WTC11 (cell line): ENCODE results near the gene KRT4. TPM values are rescaled to one million over a fixed set of nuclear protein-coding genes. Genes with fewer than 3 reads are reported as not detected.

ENCODE experiments used
- ATAC-seq: fragments of 200-7000 bp; cut with Tn5 transposase; 2 replicates; pipeline ENCODE4 v1.10.0; 2021; ENCODE audit warnings: mild to moderate bottlenecking, moderate library complexity
- CTCF ChIA-PET: fragments of 300-600 bp; sonication (Branson Sonifier 250); formaldehyde crosslinking; loops from one replicate; lab custom pipeline; 2021; ENCODE audit warnings: antibody characterized with exemption; lab: Charles Lee
- POLR2A ChIA-PET: fragments of 350-600 bp; sonication (Branson Sonifier 250); formaldehyde crosslinking; loops from one replicate; lab custom pipeline; 2021; ENCODE audit warnings: antibody characterized with exemption; lab: Charles Lee
- DNase-seq: peaks from one replicate; pipeline ENCODE4 v3.0.0; 2021; ENCODE audit warnings: low spot score
- H3K27ac Mint-ChIP-seq: 2 replicates; pipeline ENCODE4 v1.8.0; 2021; ENCODE audit warnings: mixed read lengths
- H3K27me3 Mint-ChIP-seq: 2 replicates; pipeline ENCODE4 v1.8.0; 2021; ENCODE audit warnings: low read depth, mild to moderate bottlenecking, moderate library complexity, mixed read lengths
- H3K36me3 Mint-ChIP-seq: 2 replicates; pipeline ENCODE4 v1.8.0; 2021; ENCODE audit warnings: mixed read lengths
- H3K4me1 Mint-ChIP-seq: 2 replicates; pipeline ENCODE4 v1.8.0; 2022; ENCODE audit warnings: mixed read lengths
- H3K4me3 Mint-ChIP-seq: 2 replicates; pipeline ENCODE4 v1.8.0; 2021; ENCODE audit warnings: mild to moderate bottlenecking, moderate library complexity, mixed read lengths
- H3K9me3 Mint-ChIP-seq: 2 replicates; pipeline ENCODE4 v1.8.0; 2021; ENCODE audit warnings: mixed read lengths
- CREB1 ChIP-seq: sonication (generic); formaldehyde crosslinking; IDR thresholded peaks from 2 replicates; pipeline ENCODE4 v1.8.0; 2023; ENCODE audit warnings: mild to moderate bottlenecking, missing genetic modification reagents
- CREM ChIP-seq: sonication (generic); formaldehyde crosslinking; IDR thresholded peaks from 2 replicates; pipeline ENCODE4 v1.8.1; 2022; ENCODE audit warnings: mild to moderate bottlenecking, missing genetic modification reagents, moderate library complexity
- GTF2I ChIP-seq: fragments of 250-450 bp; sonication (Bioruptor Pico); conservative IDR thresholded peaks from 2 replicates; pipeline ENCODE4 v1.4.0; 2021; ENCODE audit warnings: mild to moderate bottlenecking
- NFATC4 ChIP-seq: fragments of 250-450 bp; sonication (Bioruptor Pico); IDR thresholded peaks from 2 replicates; pipeline ENCODE4 v1.9.0; 2021; ENCODE audit warnings: mild to moderate bottlenecking
- PRRX2 ChIP-seq: fragments of 250-450 bp; sonication (Bioruptor Pico); IDR thresholded peaks from 2 replicates; pipeline ENCODE4 v1.8.0; 2021; ENCODE audit warnings: mild to moderate bottlenecking
- SMAD3 ChIP-seq: sonication (generic); formaldehyde crosslinking; IDR thresholded peaks from 2 replicates; pipeline ENCODE4 v1.8.0; 2022; ENCODE audit warnings: missing genetic modification reagents, mild to moderate bottlenecking, borderline replicate concordance
- ZNF138 ChIP-seq: sonication (generic); formaldehyde crosslinking; conservative IDR thresholded peaks from 2 replicates; pipeline ENCODE4 v1.8.1; 2022; ENCODE audit warnings: mild to moderate bottlenecking, moderate library complexity, missing genetic modification reagents
- ZNF232 ChIP-seq: sonication (generic); formaldehyde crosslinking; IDR thresholded peaks from 2 replicates; pipeline ENCODE4 v1.8.0; 2022; ENCODE audit warnings: mild to moderate bottlenecking, missing genetic modification reagents
- ZNF263 ChIP-seq: sonication (generic); formaldehyde crosslinking; IDR thresholded peaks from 2 replicates; pipeline ENCODE4 v1.8.1; 2022; ENCODE audit warnings: low read depth, mild to moderate bottlenecking, moderate library complexity, missing genetic modification reagents
- total RNA-seq: library from RNA; stranded (reverse); gene quantifications from 3 replicates; pipeline ENCODE4 v1.2.3, GENCODE V29; 2021
- TF ChIP-seq, protein P1 (sequence below): sonication (generic); formaldehyde crosslinking; conservative IDR thresholded peaks from 2 replicates; pipeline ENCODE4 v1.8.1; 2022; ENCODE audit warnings: mild to moderate bottlenecking, missing genetic modification reagents
- TF ChIP-seq, protein P2 (sequence below): sonication (generic); formaldehyde crosslinking; IDR thresholded peaks from 2 replicates; pipeline ENCODE4 v1.8.0; 2022; ENCODE audit warnings: mild to moderate bottlenecking, missing genetic modification reagents
- TF ChIP-seq, protein P3 (sequence below): sonication (generic); formaldehyde crosslinking; IDR thresholded peaks from 2 replicates; pipeline ENCODE4 v1.8.0; 2022; ENCODE audit warnings: mild to moderate bottlenecking, missing genetic modification reagents
- TF ChIP-seq, protein P4 (sequence below): fragments of 250-450 bp; sonication (Bioruptor Pico); IDR thresholded peaks from 2 replicates; pipeline ENCODE4 v1.9.0; 2021; ENCODE audit warnings: mild to moderate bottlenecking
- TF ChIP-seq, protein P5 (sequence below): sonication (generic); formaldehyde crosslinking; IDR thresholded peaks from 2 replicates; pipeline ENCODE4 v1.8.1; 2022; ENCODE audit warnings: low read depth, missing genetic modification reagents, borderline replicate concordance
- TF ChIP-seq, protein P6 (sequence below): sonication (generic); formaldehyde crosslinking; conservative IDR thresholded peaks from 2 replicates; pipeline ENCODE4 v1.8.1; 2023; ENCODE audit warnings: mild to moderate bottlenecking, low read depth, missing genetic modification reagents, moderate library complexity
- TF ChIP-seq, protein P7 (sequence below): sonication (generic); formaldehyde crosslinking; IDR thresholded peaks from 2 replicates; pipeline ENCODE4 v1.8.0; 2022; ENCODE audit warnings: mild to moderate bottlenecking, missing genetic modification reagents
- TF ChIP-seq, protein P8 (sequence below): fragments of 250-450 bp; sonication (Bioruptor Pico); IDR thresholded peaks from 2 replicates; pipeline ENCODE4 v1.9.0; 2021; ENCODE audit warnings: moderate library complexity, mild to moderate bottlenecking, inconsistent platforms, borderline replicate concordance
- TF ChIP-seq, protein P9 (sequence below): sonication (generic); formaldehyde crosslinking; IDR thresholded peaks from 2 replicates; pipeline ENCODE4 v1.8.0; 2023; ENCODE audit warnings: missing genetic modification reagents, mild to moderate bottlenecking, borderline replicate concordance
- TF ChIP-seq, protein P10 (sequence below): fragments of 200-600 bp; IDR thresholded peaks from 2 replicates; pipeline ENCODE4 v1.8.0; 2022; ENCODE audit warnings: antibody characterized with exemption
- TF ChIP-seq, protein P11 (sequence below): sonication (generic); formaldehyde crosslinking; IDR thresholded peaks from 2 replicates; pipeline ENCODE4 v1.8.0; 2022; ENCODE audit warnings: mild to moderate bottlenecking, missing genetic modification reagents

KRT4 gene
- total RNA-seq, 1 experiment from 2014 or later, result not detected

DNA sequence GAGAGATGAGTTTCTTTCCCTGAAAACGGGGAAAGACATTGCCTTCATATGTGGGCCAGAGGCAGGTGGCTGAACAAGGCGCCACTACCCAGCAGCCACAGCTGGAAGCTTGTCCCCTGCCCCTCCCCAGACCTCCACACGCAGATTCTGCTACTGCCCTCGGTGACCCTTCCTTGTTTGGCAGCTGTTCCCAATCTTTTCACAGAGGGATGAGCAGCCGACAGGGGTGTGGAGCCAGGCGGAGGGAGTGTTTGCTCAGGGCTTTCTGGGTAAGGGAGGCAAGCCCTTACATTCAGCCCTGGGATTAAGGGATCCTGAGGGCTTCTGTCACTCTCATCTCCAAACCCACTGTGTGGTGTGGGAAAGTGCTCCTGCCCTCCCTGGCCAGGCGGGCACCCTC is 4.5 kb upstream of the KRT4 start:
- H3K36me3 Mint-ChIP-seq, result no peaks in the 10 kb centered on the region
- ATAC-seq, result no peak
- no peak overlapping the region for H3K4me3 Mint-ChIP-seq
- H3K27ac Mint-ChIP-seq, result no peak overlapping the region
- no peaks in the 10 kb centered on the region for H3K27me3 Mint-ChIP-seq
- H3K4me1 Mint-ChIP-seq, result no peaks in the 10 kb centered on the region
- CTCF ChIA-PET, result interaction anchor here (1.6 kb wide), 1 partner anchor 52 kb away, joined by 7 read pairs; no protein-coding TSS in a partner anchor
- H3K9me3 Mint-ChIP-seq, result no peaks in the 10 kb centered on the region
- DNase-seq, result no peak
- TF ChIP-seq GTF2I (CRISPR knock-in tag), result no peak
- no peak for TF ChIP-seq ZNF232 (CRISPR knock-in tag)
- TF ChIP-seq CREM (CRISPR knock-in tag), result no peak
- TF ChIP-seq, protein P1, sequence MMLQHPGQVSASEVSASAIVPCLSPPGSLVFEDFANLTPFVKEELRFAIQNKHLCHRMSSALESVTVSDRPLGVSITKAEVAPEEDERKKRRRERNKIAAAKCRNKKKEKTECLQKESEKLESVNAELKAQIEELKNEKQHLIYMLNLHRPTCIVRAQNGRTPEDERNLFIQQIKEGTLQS (CRISPR knock-in tag), result no peak
- TF ChIP-seq, protein P2, sequence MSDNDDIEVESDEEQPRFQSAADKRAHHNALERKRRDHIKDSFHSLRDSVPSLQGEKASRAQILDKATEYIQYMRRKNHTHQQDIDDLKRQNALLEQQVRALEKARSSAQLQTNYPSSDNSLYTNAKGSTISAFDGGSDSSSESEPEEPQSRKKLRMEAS, result no peak
- TF ChIP-seq, protein P3, sequence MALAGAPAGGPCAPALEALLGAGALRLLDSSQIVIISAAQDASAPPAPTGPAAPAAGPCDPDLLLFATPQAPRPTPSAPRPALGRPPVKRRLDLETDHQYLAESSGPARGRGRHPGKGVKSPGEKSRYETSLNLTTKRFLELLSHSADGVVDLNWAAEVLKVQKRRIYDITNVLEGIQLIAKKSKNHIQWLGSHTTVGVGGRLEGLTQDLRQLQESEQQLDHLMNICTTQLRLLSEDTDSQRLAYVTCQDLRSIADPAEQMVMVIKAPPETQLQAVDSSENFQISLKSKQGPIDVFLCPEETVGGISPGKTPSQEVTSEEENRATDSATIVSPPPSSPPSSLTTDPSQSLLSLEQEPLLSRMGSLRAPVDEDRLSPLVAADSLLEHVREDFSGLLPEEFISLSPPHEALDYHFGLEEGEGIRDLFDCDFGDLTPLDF (CRISPR knock-in tag), result no peak
- no peak for TF ChIP-seq SMAD3 (CRISPR knock-in tag)
- TF ChIP-seq, protein P4, sequence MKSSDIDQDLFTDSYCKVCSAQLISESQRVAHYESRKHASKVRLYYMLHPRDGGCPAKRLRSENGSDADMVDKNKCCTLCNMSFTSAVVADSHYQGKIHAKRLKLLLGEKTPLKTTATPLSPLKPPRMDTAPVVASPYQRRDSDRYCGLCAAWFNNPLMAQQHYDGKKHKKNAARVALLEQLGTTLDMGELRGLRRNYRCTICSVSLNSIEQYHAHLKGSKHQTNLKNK (CRISPR knock-in tag), result no peak
- TF ChIP-seq ZNF138, result no peak
- TF ChIP-seq, protein P5, sequence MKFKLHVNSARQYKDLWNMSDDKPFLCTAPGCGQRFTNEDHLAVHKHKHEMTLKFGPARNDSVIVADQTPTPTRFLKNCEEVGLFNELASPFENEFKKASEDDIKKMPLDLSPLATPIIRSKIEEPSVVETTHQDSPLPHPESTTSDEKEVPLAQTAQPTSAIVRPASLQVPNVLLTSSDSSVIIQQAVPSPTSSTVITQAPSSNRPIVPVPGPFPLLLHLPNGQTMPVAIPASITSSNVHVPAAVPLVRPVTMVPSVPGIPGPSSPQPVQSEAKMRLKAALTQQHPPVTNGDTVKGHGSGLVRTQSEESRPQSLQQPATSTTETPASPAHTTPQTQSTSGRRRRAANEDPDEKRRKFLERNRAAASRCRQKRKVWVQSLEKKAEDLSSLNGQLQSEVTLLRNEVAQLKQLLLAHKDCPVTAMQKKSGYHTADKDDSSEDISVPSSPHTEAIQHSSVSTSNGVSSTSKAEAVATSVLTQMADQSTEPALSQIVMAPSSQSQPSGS (CRISPR knock-in tag), result no peak
- no peak for TF ChIP-seq NFATC4
- TF ChIP-seq, protein P6, sequence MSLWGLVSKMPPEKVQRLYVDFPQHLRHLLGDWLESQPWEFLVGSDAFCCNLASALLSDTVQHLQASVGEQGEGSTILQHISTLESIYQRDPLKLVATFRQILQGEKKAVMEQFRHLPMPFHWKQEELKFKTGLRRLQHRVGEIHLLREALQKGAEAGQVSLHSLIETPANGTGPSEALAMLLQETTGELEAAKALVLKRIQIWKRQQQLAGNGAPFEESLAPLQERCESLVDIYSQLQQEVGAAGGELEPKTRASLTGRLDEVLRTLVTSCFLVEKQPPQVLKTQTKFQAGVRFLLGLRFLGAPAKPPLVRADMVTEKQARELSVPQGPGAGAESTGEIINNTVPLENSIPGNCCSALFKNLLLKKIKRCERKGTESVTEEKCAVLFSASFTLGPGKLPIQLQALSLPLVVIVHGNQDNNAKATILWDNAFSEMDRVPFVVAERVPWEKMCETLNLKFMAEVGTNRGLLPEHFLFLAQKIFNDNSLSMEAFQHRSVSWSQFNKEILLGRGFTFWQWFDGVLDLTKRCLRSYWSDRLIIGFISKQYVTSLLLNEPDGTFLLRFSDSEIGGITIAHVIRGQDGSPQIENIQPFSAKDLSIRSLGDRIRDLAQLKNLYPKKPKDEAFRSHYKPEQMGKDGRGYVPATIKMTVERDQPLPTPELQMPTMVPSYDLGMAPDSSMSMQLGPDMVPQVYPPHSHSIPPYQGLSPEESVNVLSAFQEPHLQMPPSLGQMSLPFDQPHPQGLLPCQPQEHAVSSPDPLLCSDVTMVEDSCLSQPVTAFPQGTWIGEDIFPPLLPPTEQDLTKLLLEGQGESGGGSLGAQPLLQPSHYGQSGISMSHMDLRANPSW, result no peak
- TF ChIP-seq PRRX2 (CRISPR knock-in tag), result no peak
- TF ChIP-seq, protein P7, sequence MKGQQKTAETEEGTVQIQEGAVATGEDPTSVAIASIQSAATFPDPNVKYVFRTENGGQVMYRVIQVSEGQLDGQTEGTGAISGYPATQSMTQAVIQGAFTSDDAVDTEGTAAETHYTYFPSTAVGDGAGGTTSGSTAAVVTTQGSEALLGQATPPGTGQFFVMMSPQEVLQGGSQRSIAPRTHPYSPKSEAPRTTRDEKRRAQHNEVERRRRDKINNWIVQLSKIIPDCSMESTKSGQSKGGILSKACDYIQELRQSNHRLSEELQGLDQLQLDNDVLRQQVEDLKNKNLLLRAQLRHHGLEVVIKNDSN (CRISPR knock-in tag), result no peak
- TF ChIP-seq CREB1, result no peak
- TF ChIP-seq ZNF263, result no peak
- TF ChIP-seq, protein P8, sequence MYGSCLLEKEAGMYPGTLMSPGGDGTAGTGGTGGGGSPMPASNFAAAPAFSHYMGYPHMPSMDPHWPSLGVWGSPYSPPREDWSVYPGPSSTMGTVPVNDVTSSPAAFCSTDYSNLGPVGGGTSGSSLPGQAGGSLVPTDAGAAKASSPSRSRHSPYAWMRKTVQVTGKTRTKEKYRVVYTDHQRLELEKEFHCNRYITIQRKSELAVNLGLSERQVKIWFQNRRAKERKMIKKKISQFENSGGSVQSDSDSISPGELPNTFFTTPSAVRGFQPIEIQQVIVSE (CRISPR knock-in tag), result no peak
- TF ChIP-seq, protein P9, sequence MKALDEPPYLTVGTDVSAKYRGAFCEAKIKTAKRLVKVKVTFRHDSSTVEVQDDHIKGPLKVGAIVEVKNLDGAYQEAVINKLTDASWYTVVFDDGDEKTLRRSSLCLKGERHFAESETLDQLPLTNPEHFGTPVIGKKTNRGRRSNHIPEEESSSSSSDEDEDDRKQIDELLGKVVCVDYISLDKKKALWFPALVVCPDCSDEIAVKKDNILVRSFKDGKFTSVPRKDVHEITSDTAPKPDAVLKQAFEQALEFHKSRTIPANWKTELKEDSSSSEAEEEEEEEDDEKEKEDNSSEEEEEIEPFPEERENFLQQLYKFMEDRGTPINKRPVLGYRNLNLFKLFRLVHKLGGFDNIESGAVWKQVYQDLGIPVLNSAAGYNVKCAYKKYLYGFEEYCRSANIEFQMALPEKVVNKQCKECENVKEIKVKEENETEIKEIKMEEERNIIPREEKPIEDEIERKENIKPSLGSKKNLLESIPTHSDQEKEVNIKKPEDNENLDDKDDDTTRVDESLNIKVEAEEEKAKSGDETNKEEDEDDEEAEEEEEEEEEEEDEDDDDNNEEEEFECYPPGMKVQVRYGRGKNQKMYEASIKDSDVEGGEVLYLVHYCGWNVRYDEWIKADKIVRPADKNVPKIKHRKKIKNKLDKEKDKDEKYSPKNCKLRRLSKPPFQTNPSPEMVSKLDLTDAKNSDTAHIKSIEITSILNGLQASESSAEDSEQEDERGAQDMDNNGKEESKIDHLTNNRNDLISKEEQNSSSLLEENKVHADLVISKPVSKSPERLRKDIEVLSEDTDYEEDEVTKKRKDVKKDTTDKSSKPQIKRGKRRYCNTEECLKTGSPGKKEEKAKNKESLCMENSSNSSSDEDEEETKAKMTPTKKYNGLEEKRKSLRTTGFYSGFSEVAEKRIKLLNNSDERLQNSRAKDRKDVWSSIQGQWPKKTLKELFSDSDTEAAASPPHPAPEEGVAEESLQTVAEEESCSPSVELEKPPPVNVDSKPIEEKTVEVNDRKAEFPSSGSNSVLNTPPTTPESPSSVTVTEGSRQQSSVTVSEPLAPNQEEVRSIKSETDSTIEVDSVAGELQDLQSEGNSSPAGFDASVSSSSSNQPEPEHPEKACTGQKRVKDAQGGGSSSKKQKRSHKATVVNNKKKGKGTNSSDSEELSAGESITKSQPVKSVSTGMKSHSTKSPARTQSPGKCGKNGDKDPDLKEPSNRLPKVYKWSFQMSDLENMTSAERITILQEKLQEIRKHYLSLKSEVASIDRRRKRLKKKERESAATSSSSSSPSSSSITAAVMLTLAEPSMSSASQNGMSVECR, result no peak
- TF ChIP-seq, protein P10, sequence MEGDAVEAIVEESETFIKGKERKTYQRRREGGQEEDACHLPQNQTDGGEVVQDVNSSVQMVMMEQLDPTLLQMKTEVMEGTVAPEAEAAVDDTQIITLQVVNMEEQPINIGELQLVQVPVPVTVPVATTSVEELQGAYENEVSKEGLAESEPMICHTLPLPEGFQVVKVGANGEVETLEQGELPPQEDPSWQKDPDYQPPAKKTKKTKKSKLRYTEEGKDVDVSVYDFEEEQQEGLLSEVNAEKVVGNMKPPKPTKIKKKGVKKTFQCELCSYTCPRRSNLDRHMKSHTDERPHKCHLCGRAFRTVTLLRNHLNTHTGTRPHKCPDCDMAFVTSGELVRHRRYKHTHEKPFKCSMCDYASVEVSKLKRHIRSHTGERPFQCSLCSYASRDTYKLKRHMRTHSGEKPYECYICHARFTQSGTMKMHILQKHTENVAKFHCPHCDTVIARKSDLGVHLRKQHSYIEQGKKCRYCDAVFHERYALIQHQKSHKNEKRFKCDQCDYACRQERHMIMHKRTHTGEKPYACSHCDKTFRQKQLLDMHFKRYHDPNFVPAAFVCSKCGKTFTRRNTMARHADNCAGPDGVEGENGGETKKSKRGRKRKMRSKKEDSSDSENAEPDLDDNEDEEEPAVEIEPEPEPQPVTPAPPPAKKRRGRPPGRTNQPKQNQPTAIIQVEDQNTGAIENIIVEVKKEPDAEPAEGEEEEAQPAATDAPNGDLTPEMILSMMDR, result no peak
- TF ChIP-seq, protein P11, sequence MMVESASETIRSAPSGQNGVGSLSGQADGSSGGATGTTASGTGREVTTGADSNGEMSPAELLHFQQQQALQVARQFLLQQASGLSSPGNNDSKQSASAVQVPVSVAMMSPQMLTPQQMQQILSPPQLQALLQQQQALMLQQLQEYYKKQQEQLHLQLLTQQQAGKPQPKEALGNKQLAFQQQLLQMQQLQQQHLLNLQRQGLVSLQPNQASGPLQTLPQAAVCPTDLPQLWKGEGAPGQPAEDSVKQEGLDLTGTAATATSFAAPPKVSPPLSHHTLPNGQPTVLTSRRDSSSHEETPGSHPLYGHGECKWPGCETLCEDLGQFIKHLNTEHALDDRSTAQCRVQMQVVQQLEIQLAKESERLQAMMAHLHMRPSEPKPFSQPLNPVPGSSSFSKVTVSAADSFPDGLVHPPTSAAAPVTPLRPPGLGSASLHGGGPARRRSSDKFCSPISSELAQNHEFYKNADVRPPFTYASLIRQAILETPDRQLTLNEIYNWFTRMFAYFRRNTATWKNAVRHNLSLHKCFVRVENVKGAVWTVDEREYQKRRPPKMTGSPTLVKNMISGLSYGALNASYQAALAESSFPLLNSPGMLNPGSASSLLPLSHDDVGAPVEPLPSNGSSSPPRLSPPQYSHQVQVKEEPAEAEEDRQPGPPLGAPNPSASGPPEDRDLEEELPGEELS, result no peak
- POLR2A ChIA-PET, result interaction anchor here (0.5 kb wide), 1 partner anchor 13 kb away, joined by 4 read pairs; no protein-coding TSS in a partner anchor
